GM18526 (cell line): Measurements from ENCODE around the gene HSD17B8.
A peak's percentile ranks its signal among the peaks of the same experiment; 100 is the strongest.

ENCODE experiments used
- POLR2A ChIP-seq: IDR thresholded peaks from 3 replicates; pipeline ENCODE4 v1.6.1; 2011; ENCODE audit not compliant: insufficient read length; ENCODE audit errors: extremely low read depth

HSD17B8 gene

GRCh38 chr6:33205191-33206026, 954 bp downstream of the HSD17B8 start:
- no peak for TF ChIP-seq POLR2A

- TF ChIP-seq POLR2A: no peak
Observed at GRCh38 chr6:33206027-33206863, 1.8 kb downstream of the HSD17B8 start.

GRCh38 chr6:33206864-33207551, 2.6 kb downstream of the HSD17B8 start:
- no peak for TF ChIP-seq POLR2A

DNA sequence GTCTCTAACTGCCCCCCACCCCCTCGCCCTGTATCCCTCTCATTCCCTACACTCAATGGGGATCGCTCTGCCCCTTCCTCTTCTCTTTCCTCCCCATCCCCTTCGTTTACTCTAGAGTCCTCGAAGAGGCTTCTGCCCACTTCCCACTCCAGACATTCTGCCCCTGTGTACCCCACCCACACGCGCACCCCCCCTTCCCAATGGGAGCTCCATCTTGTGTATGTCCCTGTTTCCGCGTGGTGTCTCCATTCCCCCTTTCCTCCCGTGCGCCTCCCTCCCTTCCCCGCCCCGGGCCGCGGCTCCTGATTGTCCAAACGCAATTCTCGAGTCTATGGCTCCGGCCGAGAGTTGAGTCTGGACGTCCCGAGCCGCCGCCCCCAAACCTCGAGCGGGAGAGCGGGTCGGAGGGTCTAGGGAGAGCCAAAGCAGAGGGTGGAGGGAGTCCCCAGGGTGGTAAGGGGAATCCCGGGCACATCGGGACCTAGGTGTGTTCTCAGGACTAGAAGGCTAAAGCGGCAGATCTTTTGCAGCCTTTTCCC, 3.2 kb downstream of the HSD17B8 start:
- no peak for TF ChIP-seq POLR2A

DNA sequence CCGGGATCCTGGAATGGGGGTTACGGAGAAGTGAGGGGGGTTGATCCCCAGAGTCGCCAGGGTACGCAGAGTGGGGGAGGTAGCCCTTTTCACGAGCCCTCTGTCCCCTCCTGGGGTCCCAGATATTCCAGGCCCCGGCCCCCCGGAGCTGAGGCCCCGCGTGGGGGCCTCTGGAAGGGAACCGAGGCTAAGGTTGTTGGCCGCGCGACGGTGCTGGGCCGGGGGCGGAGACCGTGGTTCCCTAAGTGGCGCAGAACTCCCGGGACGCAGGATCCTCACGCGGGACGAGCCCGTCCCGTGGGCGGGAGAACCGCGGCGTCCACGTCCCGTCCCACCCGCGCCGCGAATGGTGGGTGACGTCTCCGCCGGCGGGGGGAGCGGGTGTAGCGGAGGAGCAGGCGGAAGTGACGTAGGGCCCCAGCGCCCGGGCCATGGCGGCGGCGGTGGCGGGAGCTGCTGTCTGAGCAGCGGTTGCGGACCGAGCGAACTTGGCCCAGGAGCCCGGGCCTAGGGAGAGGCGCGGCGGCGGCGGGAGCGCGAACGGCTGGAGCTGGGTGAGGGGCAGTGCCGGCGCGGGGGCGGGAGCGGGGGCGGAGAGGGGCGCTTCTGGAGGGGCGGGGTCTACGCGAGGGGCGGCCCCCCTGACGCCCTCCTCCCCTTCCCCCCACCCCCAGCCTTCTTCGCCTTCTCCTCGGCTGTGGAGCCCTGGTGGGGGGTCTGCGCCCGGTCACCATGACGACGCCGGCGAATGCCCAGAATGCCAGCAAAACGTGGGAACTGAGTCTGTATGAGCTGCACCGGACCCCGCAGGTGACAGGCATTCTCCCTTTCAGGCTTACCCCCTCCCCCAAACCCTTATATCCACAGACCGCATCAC, 3.9 kb downstream of the HSD17B8 start, which contains the start of gene RING1:
RING1 (plus strand) TSS at position 410 of the 877 bp plus-strand sequence; CDS start at position 733, 323 bp downstream.
- TF ChIP-seq POLR2A: peak; percentile 93

GRCh38 chr6:33209856-33210255, 5.4 kb downstream of the HSD17B8 start:
- no peak for TF ChIP-seq POLR2A

DNA sequence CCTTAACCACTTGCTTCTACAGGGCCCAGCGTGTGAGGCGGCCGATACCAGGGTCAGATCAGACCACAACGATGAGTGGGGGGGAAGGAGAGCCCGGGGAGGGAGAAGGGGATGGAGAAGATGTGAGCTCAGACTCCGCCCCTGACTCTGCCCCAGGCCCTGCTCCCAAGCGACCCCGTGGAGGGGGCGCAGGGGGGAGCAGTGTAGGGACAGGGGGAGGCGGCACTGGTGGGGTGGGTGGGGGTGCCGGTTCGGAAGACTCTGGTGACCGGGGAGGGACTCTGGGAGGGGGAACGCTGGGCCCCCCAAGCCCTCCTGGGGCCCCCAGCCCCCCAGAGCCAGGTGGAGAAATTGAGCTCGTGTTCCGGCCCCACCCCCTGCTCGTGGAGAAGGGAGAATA, 6.7 kb downstream of the HSD17B8 start:
- TF ChIP-seq POLR2A: no peak

DNA sequence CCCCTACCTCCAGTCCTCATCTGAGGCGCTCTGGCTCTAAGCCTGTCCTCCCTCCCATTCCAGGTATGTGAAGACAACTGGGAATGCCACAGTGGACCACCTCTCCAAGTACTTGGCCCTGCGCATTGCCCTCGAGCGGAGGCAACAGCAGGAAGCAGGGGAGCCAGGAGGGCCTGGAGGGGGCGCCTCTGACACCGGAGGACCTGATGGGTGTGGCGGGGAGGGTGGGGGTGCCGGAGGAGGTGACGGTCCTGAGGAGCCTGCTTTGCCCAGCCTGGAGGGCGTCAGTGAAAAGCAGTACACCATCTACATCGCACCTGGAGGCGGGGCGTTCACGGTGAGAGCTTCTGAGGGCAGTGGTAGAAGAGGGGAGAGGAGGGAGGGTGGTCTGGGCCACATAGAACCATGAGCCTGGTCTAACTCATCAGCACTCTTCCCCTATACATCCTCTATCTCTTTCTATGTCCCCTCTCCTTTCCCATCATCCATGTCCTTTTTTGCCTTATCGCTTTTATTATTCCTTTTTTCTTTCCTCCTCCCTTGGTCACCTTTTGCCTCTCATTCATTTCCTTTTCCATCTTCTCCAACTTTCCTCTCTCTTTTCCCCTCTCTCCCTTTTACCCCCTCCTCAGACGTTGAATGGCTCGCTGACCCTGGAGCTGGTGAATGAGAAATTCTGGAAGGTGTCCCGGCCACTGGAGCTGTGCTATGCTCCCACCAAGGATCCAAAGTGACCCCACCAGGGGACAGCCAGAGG, 7.4 kb downstream of the HSD17B8 start:
- TF ChIP-seq POLR2A: no peak

GRCh38 chr6:33212857-33213165, 8.4 kb downstream of the HSD17B8 start:
- TF ChIP-seq POLR2A: no peak

- peak; percentile 41 for TF ChIP-seq POLR2A
Observed at GRCh38 chr6:33213166-33213988, 8.9 kb downstream of the HSD17B8 start.

GRCh38 chr6:33213989-33214335, 9.5 kb downstream of the HSD17B8 start:
- no peak for TF ChIP-seq POLR2A

DNA sequence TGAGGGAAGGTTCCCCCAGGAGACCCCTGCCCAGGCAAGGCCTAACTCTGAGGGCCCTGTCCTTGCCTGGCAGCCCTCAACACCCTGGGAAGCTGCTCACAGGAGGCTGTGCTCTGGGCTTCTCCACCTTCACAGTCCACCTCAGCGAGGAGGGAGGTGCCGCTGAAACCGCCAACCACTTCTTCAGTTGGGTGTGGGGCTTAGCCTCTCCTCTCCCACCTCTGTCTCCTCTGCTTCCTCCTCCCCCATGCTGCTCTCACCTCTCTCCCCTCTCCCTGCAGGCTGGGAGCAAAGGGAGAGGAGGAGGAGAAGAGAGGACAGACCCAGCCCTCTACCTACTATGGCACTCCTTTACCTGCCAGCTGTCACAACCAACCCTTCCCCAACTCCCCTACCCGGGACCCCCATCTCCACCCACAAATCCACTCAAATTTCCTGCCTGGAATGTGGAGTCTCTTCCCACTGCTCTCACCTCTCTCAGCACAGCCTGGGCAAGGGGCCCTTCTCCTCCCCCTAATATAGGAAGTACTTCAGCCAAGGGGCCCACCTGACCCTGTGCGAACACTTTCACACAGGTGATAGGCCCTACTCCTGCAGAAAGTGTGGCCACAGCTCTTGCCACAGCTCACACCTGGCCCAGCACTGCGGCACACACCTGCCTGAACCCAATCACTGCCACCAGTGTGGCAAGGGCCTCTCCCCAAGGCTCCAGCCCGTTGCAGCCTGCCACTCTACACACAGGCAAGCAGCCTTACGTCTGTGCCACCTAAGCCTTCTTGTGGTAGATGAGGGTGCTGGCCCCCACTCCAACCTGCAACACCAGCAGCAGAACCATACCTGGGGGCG, 11.0 kb downstream of the HSD17B8 start:
- TF ChIP-seq POLR2A: no peak

GRCh38 chr6:33216117-33216649, 11.7 kb downstream of the HSD17B8 start:
- no peak for TF ChIP-seq POLR2A
